Ovary (tissue), 3 donors: ENCODE data around the gene CMTM1.

Experiments
- CTCF ChIP-seq, 3 donors: fragments of 450-650 bp in 2 of 3; fragments of 200-600 bp in 1 of 3; IDR thresholded peaks; one replicate each; pipeline versions ENCODE4 v1.5.1 to v1.8.0; 2016 to 2022; ENCODE audit warnings: antibody characterized with exemption in 3 of 3, mild to moderate bottlenecking in 1 of 3
- POLR2A ChIP-seq: fragments of 450-650 bp; IDR thresholded peaks from one replicate; pipeline ENCODE4 v1.6.1; 2017; ENCODE audit warnings: antibody characterized with exemption, mild to moderate bottlenecking, moderate library complexity
- donor health status: DM: no; HTN: no; CAD: no.

GRCh38 chr16:66566051-66566901 is at the start of gene CMTM1:
- no peak for TF ChIP-seq POLR2A
- no peak for TF ChIP-seq CTCF (IDR thresholded peaks at IDR 0.05)
